GM19397 (cell line): ENCODE measurements around the gene PRUNE1.

Experiments
- ATAC-seq: cut with Tn5 transposase; IDR thresholded peaks from one replicate; pipeline ENCODE4 v1.9.1; 2021; ENCODE audit warnings: mild to moderate bottlenecking, moderate library complexity; ENCODE audit not compliant: unreplicated experiment

PRUNE1 gene, protein sequence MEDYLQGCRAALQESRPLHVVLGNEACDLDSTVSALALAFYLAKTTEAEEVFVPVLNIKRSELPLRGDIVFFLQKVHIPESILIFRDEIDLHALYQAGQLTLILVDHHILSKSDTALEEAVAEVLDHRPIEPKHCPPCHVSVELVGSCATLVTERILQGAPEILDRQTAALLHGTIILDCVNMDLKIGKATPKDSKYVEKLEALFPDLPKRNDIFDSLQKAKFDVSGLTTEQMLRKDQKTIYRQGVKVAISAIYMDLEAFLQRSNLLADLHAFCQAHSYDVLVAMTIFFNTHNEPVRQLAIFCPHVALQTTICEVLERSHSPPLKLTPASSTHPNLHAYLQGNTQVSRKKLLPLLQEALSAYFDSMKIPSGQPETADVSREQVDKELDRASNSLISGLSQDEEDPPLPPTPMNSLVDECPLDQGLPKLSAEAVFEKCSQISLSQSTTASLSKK

DNA sequence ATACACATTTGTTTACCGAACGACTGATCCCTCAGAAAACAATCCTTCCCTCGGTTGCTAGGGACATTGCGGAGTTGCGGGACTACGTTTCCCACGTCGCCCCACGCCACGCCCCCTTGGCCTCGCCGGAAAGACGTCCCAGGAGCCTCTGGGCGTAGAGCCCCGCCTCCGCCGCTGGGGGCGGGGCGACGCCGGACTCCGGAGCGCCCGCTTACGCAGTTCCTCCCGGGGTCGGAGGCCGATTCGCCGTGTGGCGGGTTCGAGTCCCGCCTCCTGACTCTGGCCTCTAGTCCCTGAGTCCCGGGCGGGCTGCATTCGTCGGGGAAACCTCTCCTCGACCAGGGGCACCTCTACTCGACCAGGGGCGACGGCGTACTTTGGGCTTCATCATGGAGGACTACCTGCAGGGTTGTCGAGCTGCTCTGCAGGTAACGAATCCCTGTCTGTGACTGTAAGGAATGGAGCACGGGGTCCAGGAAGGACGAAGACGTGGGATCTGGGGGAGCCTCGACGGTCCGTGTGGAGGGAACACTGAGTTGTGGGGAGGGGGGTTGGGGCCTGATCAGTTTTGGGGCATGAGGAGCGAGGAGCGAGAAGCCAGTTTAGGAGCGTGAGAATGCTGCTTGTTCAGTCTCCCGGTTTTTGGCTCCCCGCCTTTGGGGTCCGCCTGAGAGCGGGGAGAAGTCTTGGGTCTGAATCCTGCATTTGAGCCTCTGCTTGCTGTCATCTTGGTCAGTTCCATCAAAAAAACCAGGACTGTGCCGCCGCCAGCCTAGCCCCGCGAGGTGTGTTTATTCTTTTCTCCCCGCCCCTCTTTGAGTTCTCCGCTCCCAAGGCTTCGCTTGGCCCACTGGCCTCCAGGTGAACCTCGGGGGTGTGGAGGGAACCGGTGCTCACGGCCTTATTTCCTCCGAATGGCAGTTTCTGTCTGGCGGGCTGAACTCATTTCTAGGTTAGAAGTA is at the start of gene PRUNE1:
Gene PRUNE1, plus strand, starts transcription at position 206 of the 962 bp plus-strand sequence. Its CDS starts 184 bp downstream, at position 390.
- ATAC-seq, result peak; percentile 84

DNA sequence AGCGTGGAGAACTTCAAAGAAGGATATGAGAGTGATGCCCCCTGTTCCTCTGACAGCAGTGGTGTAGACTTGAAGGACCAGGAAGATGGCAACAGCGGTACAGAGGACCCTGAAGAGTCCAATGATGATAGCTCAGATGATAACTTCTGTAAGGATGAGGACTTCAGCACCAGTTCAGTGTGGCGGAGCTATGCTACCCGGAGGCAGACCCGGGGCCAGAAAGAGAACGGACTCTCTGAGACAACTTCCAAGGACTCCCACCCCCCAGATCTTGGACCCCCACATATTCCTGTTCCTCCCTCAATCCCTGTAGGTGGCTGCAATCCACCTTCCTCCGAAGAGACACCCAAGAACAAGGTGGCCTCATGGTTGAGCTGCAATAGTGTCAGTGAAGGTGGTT is 47.6 kb upstream of the PRUNE1 start:
- no peak for ATAC-seq

DNA sequence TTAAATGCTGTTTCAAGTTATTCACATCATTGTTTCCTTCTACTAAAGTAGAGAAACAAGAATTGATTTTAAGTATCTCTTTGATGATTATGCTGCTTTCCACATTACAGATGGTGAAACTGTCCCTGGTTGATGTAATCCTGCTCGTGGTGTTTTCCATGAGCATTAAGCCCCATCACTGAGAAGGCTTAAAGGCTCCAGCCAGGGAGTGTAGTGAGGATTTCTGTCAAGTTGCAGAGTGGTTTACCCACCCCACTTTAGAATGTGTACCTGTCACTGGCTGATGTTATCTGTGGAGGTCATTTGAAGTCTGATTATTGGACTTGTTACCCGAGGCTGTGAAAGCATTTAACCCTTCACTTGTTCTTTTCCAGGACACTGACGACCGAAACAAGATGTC is 46.5 kb upstream of the PRUNE1 start:
- no peak for ATAC-seq

DNA sequence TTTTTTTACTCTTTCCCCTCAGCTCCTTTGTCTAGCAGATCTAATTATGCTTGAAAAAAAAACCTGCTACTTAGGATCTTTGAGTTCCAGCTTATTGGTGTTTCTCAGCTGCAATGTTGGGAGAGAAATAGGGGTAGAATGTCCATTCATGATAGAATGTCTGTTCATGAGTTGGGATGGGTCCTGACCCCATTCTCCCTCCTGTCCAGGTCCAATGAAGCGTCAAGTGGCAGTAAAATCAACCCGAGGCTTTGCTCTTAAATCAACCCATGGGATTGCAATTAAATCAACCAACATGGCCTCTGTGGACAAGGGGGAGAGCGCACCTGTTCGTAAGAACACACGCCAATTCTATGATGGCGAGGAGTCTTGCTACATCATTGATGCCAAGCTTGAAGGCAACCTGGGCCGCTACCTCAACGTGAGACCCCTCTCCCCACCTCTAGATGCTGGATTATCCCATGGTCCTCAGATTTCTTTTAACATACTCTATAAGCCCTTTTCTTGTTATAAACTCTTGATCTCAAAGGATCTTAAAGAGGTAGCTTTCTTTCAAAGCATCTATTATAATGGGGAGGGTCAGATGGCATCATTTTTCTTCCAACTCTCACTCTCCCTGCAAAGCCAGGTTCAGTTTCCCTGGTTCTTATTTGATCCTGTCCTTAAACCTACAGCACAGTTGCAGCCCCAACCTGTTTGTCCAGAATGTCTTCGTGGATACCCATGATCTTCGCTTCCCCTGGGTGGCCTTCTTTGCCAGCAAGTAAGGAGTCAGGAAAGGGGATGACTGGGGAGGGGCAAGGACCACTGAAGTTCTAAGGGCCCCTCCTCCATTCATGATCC is 44.7 kb upstream of the PRUNE1 start:
- no peak for ATAC-seq

DNA sequence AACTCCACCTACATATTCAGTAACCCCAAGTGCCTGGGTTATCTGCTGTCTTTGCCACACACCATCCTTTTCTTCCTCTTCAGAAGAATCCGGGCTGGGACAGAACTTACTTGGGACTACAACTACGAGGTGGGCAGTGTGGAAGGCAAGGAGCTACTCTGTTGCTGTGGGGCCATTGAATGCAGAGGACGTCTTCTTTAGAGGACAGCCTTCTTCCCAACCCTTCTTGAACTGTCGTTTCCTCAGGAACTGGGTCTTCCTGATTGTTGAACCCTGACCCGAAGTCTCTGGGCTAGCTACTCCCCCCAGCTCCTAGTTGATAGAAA is 44.1 kb upstream of the PRUNE1 start:
- ATAC-seq, result no peak

DNA sequence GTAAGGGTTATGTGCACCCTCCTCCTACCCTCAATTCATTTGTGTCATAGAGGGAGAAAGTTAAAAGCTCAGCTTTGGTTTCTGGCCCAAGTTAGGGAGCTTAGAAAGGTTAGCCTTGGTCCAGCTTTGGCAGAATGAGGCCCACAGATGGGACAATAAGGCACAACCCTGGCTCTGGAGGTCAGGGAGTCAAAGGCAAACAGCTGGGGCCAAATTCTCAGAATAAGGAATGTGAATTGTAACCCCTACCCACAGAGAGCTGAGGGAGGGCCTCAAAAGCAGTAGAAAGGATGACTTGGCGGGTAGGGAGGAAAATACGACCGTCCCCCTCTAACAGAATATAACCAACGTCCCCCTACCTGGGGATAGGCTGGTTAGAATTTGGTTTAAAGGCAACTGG is 42.6 kb upstream of the PRUNE1 start:
- ATAC-seq, result no peak

DNA sequence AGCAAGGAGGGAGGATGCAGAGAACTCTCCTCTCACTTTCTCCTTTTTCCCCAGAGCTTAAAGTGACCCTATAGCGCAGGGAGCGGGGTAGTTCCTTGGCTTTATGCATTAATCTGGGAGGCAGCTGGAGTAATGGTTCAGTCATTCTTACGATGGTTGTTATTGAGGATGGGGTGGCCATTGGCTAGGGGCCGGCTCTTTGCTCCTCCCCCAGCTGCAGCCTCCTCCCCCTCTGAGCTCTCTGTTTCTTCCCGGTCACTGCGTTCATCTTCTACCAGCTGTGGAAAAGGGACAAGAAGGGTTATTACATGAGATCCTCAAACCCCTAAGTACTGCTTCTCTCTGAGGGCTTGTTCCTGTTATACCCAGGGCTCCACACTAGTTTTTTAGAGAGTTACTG is 42.2 kb upstream of the PRUNE1 start:
- ATAC-seq, result no peak

DNA sequence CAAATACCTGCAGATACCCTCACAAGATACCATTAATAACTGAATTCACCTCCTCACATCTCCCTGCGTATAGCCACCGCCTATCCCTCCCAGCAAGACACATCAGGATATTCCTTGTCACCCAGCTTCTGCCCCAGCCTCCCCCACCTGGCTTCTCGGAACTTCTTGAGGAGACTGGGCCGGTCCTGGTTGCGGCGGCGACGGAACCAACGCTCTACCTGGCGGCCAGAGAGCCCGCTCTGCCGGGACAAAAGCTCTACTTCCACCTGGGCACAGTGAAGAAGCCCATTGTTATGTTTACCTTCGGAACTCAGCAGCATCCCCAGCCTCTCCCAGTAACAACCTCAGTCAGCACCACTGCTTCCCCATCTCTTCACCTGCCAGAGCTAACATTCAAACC is 40.3 kb upstream of the PRUNE1 start:
- ATAC-seq, result no peak

DNA sequence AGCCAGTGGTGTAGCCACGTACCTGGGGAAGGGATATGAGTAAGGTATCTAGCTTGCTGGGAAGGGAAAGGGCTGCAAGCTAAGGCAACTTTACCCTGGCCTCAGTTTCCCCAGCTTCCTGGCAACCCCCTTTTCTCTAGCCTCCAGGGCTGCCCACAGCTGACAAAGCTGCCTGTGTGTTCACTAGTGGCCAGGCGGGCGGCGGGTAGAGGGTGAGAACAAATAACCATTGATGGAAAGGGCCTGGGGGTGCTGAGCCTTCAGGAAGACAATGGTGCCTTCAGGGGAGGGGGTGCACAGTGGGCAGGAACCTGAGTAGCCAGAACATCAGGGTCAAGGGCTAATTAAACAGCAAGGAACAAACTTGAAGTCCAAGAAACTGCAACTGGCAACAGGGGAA is 39.8 kb upstream of the PRUNE1 start:
- ATAC-seq, result no peak

DNA sequence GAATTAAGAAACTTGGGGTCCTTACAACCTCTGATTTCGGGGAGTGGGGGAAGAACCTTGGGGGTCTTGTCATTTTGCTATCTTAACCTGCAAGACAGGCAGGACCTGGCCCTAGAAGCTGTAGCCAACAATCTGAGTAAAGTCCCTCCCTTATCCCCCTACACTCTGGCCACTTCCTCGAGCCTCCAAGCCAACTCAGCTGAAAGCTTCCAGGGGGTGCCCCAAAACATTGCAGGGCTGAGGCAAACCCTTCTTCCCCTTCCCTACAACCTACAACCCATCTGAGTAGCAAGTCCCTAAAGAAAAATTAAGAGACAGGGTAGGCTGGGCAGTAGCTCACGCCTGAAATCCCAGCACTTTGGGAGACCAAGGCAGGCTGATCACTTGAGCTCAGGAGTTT is 38.6 kb upstream of the PRUNE1 start:
- no peak for ATAC-seq

DNA sequence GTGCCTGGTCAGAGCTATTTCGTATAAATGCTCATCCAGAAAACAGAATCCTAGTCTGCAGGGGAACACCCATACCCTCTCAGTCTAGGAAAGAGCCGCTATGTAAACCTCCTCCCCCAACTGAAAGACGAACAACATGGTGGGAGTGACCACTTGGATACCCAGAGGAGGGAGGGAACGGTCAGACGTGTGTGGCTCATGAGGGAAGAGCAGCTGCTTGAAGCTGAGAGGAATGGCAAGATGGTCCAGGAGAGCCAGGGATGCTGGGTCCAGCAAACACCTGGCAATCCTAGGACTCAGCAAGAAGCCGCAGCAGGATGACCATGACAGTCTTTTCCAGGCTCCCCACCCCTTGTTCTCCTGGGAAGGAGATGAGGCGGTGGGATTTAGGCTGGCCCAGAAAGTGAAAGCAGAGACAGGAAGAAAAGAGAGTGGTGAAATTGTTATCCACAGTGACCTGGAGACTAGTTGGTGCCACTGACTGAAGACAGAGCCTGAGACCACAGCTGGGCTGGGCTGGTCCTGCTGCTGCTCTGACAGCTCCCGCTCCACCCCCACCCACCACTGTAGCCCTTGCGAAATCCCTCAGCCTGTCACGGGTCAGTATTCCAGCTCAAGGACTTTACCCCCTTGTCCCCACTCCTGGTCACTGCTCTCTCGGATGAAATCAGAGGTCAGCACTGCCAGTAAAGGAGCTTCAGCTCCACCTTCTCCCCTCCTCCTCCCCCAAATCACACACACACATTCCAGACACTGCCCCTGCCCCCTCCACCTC is 37.3 kb upstream of the PRUNE1 start:
- ATAC-seq, result no peak

DNA sequence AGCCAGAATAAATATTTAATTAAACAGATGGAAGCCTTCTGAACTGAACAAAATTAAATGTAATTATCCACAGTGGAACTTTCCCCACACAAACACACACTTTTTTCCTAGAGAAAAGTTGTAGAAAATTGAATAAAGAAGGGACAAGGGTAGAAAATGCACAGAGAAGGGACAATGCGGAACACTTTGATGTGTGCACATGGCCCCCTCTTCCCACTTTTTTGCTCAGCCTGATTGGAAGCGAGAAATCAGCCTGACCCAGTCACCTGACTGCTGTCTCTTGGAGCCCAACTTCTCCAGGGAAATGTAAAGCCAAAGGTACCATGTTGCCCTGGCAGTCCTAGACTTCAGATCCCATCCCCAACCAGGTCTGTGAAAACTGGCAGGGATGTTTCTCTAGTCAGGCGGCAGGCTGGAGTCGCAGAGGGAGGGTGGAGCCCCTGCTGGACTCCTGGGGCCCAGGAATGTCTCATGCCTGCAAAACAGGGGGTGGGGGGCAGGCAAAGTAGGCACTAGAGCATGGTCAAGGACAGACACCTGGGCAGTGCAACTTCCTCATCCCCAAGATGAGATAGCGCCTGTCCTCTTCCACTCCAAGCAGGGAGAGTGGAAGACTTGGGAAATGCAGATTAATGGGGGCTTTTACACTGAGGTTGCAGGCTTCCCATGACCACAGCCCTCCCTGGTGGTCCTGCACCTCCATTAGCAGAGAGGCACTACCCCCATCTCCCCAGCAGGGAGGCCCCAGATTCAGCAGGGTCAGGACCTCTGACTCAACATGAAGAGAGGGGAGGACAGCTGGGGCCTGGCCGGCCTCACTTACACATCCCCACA is 36.4 kb upstream of the PRUNE1 start:
- no peak for ATAC-seq

DNA sequence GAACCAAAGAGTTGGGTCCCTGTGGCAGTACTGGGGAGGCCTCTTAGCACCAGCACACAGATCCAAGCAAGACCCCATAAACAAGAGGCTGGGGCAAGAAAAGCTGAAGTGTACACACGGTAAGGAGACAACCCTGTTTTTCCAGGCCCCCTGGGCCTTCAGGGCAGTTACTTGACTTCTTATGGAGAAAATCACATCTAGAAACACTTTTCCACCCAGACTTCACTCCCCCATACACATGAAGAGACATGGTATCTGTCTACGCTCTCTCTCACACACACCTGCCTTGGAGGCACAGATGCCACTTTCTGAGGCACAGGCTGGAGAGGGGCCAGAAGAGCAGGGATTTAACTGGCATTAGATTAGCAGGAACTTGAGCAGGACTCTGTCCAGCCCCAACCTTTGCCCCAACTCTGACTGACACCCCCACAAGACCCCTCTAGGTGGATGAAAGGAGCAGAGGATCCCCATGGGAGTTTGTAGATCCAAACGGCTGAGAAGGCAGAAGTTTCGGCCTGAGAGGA is 35.8 kb upstream of the PRUNE1 start:
- no peak for ATAC-seq

DNA sequence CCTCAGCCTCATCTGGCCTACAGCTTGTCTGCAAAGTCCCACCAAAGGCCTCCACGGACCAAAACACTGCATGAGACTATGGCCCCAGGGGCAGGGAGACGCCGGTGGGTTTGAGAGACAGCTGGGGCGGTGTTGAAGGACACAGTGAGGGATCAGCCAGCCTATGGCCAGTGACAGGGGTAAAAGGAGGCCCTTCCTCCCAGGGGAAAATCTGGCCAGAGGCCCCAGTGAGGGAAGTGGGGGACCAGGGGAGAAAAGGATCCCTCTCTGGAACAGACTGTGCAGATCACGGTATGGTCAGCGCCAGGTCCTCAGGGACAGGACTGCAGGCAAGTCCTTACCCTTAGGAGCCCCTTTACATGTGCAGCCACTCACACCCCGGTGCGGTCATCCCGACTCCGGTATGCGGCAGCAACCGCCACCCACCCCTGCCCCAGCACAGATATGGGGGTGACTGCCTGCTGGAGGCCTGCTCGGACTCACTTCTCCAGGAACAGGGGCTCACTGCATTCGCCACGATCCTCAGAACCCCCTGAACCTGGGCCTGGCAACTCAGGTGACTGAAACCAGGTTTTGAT is 34.9 kb upstream of the PRUNE1 start:
- no peak for ATAC-seq

DNA sequence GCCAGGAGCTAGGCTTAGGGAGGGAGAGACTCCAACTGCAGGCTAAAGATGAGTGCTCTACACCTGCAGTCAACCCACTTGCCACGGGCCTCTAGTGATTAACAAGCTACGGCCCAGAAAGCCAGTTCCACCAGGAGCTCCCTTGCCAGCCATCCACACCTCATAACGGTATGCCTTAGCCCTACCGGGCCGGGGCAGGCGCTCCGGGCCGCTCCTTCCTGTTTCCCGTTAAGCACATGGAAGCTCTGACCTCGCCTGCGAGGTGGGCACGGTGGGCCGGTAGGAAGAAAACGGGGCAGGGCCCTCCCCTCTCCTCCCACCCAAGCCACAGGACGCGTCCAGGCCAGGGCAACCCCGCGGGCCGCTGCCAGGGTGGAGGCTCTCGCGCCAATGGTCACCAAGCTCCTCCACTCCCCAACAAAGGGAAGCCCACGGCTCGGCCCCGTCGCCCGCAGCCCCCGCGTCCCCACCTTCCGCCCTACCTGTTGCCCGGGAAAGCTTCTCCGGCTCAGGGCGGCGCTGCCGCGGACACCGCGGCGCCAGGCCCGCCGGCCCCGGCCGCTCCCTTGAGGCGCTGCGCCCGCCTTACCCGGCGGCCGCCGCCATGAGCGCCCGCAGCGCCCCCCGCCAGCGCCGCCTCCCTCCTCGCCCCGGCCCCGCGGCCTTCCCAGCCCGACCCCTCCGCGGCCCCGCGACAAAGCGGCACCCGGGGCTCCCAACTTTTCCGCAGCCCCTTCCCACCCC is 34.2 kb upstream of the PRUNE1 start:
- ATAC-seq, result peak; percentile 42

DNA sequence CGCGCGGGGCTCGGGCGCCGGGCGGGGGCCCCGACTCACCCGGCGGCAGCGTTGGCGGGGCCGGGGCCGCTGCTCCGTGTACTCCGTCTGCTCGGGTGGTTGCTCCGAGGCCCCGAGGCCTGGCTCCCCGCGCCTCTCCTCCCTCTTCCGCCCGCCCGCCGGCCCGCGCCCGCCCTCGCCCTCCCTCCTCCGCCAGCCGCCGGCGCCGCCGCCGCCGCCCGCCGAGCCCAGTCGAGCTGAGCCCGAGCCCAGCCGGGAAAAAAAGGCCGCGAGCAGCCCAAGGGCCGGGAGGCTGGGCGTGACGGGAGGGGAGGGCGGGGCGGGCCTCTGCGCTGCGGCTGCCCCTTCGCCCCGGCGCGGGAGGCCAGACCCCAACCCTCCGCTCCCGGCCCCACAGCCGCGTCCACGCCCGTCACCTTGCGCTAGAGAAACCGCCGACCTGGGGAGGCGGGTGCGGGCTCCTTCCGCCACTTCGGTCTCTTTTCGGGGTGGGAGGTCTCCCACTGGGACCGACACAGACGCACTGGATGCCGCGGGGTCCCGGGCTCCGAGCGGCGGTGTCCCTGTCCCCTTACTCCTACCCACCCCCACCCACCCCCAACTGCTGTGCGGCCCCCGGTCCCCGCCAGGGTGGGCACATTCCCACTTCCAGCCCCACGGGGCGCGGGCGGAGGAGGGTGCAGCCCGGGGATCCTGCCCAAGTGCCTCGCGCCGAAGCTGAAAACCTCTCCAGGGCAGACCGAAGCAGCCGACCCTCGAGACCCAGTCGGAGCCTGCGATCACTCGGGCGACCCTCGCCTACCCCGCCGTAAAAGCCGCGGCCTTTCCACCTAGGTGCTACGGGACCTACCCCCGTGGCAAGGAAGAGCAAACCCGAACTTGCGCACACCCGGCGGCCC is 33.4 kb upstream of the PRUNE1 start, which contains the start of gene CERS2:
Gene CERS2, minus strand, starts transcription at position 256 of the 899 bp plus-strand sequence. CDS start 5,745 bp downstream, outside the sequence.
- ATAC-seq, result peak; percentile 57

DNA sequence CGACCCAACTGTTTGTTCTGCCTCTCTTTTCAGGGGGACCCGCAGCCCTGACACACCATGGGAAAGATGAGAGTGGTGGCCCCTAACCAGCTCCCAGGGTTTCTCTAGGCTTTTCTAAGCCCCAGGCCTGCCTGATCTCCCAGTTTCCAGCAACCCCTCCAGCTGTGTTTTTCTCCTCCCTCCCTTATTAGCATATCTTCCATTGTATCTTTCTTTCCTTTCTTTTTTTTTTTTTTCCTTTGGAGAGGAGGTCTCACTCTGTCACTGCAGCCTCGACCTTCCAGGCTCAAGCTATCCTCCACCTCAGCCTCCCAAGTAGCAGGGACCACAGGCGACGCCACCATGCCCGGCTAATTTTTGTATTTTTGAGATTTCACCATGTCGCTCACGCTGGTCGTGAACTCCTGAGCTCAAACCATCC is 31.8 kb upstream of the PRUNE1 start:
- ATAC-seq, result no peak
